Neural cell (in vitro differentiated cells): ENCODE results near the gene APOB. TPM values are rescaled to one million over a fixed set of nuclear protein-coding genes. Genes with fewer than 3 reads are reported as not detected.

Experiments used
- H2AFZ ChIP-seq: fragments of 200-600, 300-800 bp; sonication (generic), shearing (Covaris generic); 2 replicates; pipeline ENCODE4 v1.6.0; 2014; ENCODE audit warnings: low read depth, mild to moderate bottlenecking, antibody characterized with exemption, low read length, moderate library complexity
- H3F3A ChIP-seq: fragments of 200-600 bp; shearing (Covaris generic); 2 replicates; pipeline ENCODE4 v1.6.1; 2016; ENCODE audit warnings: mild to moderate bottlenecking, moderate library complexity, mixed read lengths, antibody characterized with exemption, low read length; ENCODE audit not compliant: insufficient read depth, poor library complexity, severe bottlenecking
- H3K27ac ChIP-seq: fragments of 200-600, 300-800 bp; sonication (generic), shearing (Covaris generic); 2 replicates; pipeline ENCODE4 v1.5.1; 2014; ENCODE audit warnings: mild to moderate bottlenecking, low read length, moderate library complexity
- H3K27me3 ChIP-seq: fragments of 300-800, 200-600 bp; sonication (generic), shearing (Covaris generic); 2 replicates; pipeline ENCODE4 v1.6.0; 2014; ENCODE audit warnings: mild to moderate bottlenecking, low read depth, low read length, moderate library complexity; ENCODE audit not compliant: insufficient read depth
- H3K36me3 ChIP-seq: fragments of 300-800, 200-600 bp; sonication (generic), shearing (Covaris generic); 2 replicates; pipeline ENCODE4 v1.5.1; 2014; ENCODE audit warnings: mild to moderate bottlenecking, antibody characterized with exemption, low read length, moderate library complexity; ENCODE audit not compliant: insufficient read depth
- H3K4me2 ChIP-seq: fragments of 300-800, 200-600 bp; sonication (generic), shearing (Covaris generic); 2 replicates; pipeline ENCODE4 v1.6.0; 2014; ENCODE audit warnings: mild to moderate bottlenecking, low read length
- H3K4me3 ChIP-seq: fragments of 300-800, 200-600 bp; sonication (generic), shearing (Covaris generic); 2 replicates; pipeline ENCODE4 v1.5.1; 2014; ENCODE audit warnings: mild to moderate bottlenecking, low read length, moderate library complexity
- H3K79me2 ChIP-seq: fragments of 200-600 bp; shearing (Covaris generic); replicated peaks from 2 replicates; pipeline ENCODE4 v1.6.0; 2014; ENCODE audit warnings: mild to moderate bottlenecking, low read length, moderate library complexity; ENCODE audit not compliant: insufficient read depth
- H3K9ac ChIP-seq: fragments of 300-800, 200-600 bp; sonication (generic), shearing (Covaris generic); 2 replicates; pipeline ENCODE4 v1.6.1; 2016; ENCODE audit warnings: mild to moderate bottlenecking, low read length, mixed read lengths
- H3K9me2 ChIP-seq: fragments of 200-600 bp; shearing (Covaris generic); 2 replicates; pipeline ENCODE4 v1.6.1; 2016; ENCODE audit warnings: mild to moderate bottlenecking, low read length, mixed read lengths; ENCODE audit not compliant: insufficient read depth
- H3K9me3 ChIP-seq: fragments of 200-600, 300-800 bp; sonication (generic), shearing (Covaris generic); 2 replicates; pipeline ENCODE4 v1.6.1; 2016; ENCODE audit warnings: mild to moderate bottlenecking, mixed run types, low read length, moderate library complexity, mixed read lengths
- H4K20me1 ChIP-seq: fragments of 200-600 bp; shearing (Covaris generic); 2 replicates; pipeline ENCODE4 v1.6.1; 2016; ENCODE audit warnings: mild to moderate bottlenecking, mixed run types; ENCODE audit not compliant: insufficient read depth
- EP300 ChIP-seq: fragments of 450-650 bp; conservative IDR thresholded peaks from 2 replicates; pipeline ENCODE4 v1.6.1; 2014; ENCODE audit warnings: antibody characterized with exemption, mild to moderate bottlenecking, moderate library complexity; ENCODE audit not compliant: poor library complexity, severe bottlenecking
- EZH2 ChIP-seq: fragments of 200-600, 300-800 bp; shearing (Covaris generic), sonication (generic); IDR thresholded peaks from 2 replicates; pipeline ENCODE4 v1.6.1; 2014; ENCODE audit warnings: antibody characterized with exemption, low read length, borderline replicate concordance, mild to moderate bottlenecking; ENCODE audit not compliant: insufficient read depth, poor library complexity, severe bottlenecking
- MXI1 ChIP-seq: fragments of 450-650 bp; conservative IDR thresholded peaks from 2 replicates; pipeline ENCODE4 v1.6.1; 2014; ENCODE audit warnings: antibody characterized with exemption, mild to moderate bottlenecking; ENCODE audit not compliant: poor library complexity, severe bottlenecking
- POLR2AphosphoS5 ChIP-seq: IDR thresholded peaks from 2 replicates; pipeline ENCODE4 v1.6.1; 2012
- RAD21 ChIP-seq: fragments of 450-650 bp; conservative IDR thresholded peaks from 2 replicates; pipeline ENCODE4 v1.6.1; 2014; ENCODE audit warnings: antibody characterized with exemption, mild to moderate bottlenecking, moderate library complexity
- SMC3 ChIP-seq: fragments of 450-650 bp; conservative IDR thresholded peaks from 2 replicates; pipeline ENCODE4 v1.6.1; 2014; ENCODE audit warnings: antibody characterized with exemption, mild to moderate bottlenecking, moderate library complexity; ENCODE audit not compliant: poor library complexity
- TAF1 ChIP-seq: IDR thresholded peaks from 2 replicates; pipeline ENCODE4 v1.6.1; 2012; ENCODE audit warnings: low read depth
- polyA plus RNA-seq: library from polyadenylated mRNA; depleted of rRNA; stranded (reverse); fragments of >200 nt; gene quantifications from 2 replicates; pipeline ENCODE4 v1.2.3, GENCODE V29; 2014
- TF ChIP-seq, protein P1 (sequence below): fragments of 450-650 bp; IDR thresholded peaks from 2 replicates; pipeline ENCODE4 v1.5.1; 2014; ENCODE audit warnings: antibody characterized with exemption, mild to moderate bottlenecking, moderate library complexity; ENCODE audit not compliant: poor library complexity, severe bottlenecking
- TF ChIP-seq, protein P2 (sequence below): IDR thresholded peaks from 2 replicates; pipeline ENCODE4 v1.6.1; 2012; ENCODE audit warnings: borderline replicate concordance

The APOB gene
- polyA plus RNA-seq, 1 donor from 2014 or later = not detected

DNA sequence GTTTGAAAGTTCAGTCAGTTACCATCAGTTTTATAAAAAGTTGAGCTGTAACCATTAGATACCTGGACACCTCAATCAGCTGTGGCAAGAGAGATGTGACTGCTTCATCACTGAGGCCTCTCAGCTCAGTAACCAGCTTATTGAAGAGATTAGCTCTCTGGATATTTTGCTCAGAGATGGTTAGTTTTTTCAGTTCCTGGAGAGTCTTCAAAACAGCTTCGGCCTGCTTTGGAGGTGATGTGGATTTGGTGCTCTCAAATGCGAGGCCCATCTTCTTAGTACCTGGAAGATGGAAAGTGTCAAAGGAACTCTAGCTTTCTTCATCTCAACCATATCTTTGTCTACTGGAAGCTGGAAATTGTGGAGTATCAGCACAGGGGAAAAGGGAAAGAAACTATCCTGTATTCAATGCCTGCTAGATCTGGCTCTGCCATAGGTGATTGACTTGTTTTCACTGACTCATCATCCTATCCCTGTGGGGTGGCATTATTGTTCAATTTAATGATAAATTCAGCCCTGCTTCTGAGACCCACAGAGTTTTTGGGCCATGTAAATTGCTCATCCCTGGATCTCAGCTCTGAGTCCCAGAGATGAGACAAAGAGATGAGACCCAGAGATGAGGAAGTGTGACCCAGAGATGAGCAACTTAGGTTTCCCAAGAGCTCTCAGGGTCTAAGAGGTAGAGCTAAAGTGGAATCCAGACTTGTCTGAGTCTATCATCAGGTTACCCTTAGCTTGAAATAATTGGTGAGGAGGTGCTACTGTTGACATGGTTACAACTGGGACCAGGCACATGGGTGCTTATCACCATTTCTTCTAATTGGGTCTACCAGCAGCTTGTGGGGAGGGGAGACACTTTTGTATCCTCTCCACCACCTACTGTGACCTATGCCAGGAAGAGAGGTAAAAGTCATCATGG, 10.4 kb downstream of the APOB start:
- no peaks in the 10 kb centered on the region for H3K27me3 ChIP-seq
- no peaks in the 10 kb centered on the region for H4K20me1 ChIP-seq
- no peak overlapping the region for H2AFZ ChIP-seq
- no peak for TF ChIP-seq EP300
- no peak for TF ChIP-seq EZH2
- no peak for TF ChIP-seq MXI1
- TF ChIP-seq, protein P1, sequence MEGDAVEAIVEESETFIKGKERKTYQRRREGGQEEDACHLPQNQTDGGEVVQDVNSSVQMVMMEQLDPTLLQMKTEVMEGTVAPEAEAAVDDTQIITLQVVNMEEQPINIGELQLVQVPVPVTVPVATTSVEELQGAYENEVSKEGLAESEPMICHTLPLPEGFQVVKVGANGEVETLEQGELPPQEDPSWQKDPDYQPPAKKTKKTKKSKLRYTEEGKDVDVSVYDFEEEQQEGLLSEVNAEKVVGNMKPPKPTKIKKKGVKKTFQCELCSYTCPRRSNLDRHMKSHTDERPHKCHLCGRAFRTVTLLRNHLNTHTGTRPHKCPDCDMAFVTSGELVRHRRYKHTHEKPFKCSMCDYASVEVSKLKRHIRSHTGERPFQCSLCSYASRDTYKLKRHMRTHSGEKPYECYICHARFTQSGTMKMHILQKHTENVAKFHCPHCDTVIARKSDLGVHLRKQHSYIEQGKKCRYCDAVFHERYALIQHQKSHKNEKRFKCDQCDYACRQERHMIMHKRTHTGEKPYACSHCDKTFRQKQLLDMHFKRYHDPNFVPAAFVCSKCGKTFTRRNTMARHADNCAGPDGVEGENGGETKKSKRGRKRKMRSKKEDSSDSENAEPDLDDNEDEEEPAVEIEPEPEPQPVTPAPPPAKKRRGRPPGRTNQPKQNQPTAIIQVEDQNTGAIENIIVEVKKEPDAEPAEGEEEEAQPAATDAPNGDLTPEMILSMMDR = no peak
- TF ChIP-seq RAD21 = no peak
- TF ChIP-seq POLR2AphosphoS5 = no peak
- no peak for TF ChIP-seq TAF1
- TF ChIP-seq SMC3 = no peak
- TF ChIP-seq, protein P2, sequence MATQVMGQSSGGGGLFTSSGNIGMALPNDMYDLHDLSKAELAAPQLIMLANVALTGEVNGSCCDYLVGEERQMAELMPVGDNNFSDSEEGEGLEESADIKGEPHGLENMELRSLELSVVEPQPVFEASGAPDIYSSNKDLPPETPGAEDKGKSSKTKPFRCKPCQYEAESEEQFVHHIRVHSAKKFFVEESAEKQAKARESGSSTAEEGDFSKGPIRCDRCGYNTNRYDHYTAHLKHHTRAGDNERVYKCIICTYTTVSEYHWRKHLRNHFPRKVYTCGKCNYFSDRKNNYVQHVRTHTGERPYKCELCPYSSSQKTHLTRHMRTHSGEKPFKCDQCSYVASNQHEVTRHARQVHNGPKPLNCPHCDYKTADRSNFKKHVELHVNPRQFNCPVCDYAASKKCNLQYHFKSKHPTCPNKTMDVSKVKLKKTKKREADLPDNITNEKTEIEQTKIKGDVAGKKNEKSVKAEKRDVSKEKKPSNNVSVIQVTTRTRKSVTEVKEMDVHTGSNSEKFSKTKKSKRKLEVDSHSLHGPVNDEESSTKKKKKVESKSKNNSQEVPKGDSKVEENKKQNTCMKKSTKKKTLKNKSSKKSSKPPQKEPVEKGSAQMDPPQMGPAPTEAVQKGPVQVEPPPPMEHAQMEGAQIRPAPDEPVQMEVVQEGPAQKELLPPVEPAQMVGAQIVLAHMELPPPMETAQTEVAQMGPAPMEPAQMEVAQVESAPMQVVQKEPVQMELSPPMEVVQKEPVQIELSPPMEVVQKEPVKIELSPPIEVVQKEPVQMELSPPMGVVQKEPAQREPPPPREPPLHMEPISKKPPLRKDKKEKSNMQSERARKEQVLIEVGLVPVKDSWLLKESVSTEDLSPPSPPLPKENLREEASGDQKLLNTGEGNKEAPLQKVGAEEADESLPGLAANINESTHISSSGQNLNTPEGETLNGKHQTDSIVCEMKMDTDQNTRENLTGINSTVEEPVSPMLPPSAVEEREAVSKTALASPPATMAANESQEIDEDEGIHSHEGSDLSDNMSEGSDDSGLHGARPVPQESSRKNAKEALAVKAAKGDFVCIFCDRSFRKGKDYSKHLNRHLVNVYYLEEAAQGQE = no peak
- H3F3A ChIP-seq = no peaks in the 10 kb centered on the region
- no peaks in the 10 kb centered on the region for H3K9me2 ChIP-seq
- no peak overlapping the region for H3K4me2 ChIP-seq
- H3K27ac ChIP-seq = no peak overlapping the region
- no peaks in the 10 kb centered on the region for H3K36me3 ChIP-seq
- H3K4me3 ChIP-seq = no peak overlapping the region
- H3K9ac ChIP-seq = no peak overlapping the region
- H3K79me2 ChIP-seq = no peaks in the 10 kb centered on the region
- no peaks in the 10 kb centered on the region for H3K9me3 ChIP-seq

DNA sequence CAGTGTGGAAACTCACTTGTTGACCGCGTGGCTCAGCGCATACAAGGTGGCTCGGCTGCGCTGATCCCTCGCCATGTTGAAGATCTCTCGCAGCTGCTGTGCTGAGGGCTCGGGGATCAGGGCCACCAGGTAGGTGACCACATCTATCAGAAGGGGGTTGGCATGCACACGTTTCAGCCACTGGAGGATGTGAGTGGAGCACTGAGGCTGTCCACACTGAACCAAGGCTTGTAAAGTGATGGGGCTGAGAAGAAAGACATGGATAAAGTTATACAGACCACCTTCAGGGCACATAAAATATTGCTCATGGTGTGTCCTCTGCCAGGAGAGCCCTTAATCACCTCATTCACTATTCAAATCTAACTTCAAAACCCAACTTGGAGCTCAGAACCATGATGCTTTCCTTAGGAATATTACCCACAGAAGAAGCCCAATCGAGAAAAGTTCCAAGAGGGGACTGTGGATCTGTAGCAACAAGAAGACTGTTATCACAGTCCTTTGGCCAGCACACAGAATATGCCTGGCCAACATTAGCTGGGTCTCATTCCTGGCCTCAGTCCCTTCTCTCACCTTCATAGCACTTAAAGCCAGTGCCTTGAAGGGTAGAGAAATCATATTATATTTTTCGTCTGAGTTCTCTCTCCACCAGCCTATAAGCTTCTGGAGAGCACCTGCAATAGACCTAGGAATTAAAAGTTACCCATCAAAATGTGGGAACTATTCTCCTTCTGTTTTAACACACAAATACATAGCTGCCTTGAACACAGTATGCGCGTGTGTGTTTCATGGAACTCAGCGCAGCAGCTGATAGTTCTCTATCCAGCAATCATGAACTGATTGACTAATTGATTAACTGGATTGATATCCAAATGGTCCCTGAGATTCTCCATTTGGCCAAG, 11.3 kb downstream of the APOB start:
- Histone ChIP-seq H2AFZ (no peak overlapping the region), H3K27ac (no peak overlapping the region), H4K20me1 (no peaks in the 10 kb centered on the region), H3K79me2 (no peaks in the 10 kb centered on the region), H3K9me2 (no peaks in the 10 kb centered on the region), H3K36me3 (no peaks in the 10 kb centered on the region), H3K9me3 (no peaks in the 10 kb centered on the region), H3F3A (no peaks in the 10 kb centered on the region), H3K4me2 (no peak overlapping the region), H3K4me3 (no peak overlapping the region), H3K27me3 (no peaks in the 10 kb centered on the region), H3K9ac (no peak overlapping the region)
- TF ChIP-seq, protein P1 = no peak
- TF ChIP-seq POLR2AphosphoS5 (no peak), TAF1 (no peak), RAD21 (no peak), SMC3 (no peak), EZH2 (no peak)
- TF ChIP-seq, protein P2 = no peak
